Activated T-helper 17 cell treated with anti-CD3 and anti-CD28 coated beads, Interleukin-2, amount 50 U/mL, for 72 hours (primary cell): ENCODE data around the gene TSPO. TPM values are rescaled to one million over a fixed set of nuclear protein-coding genes. Genes with fewer than 3 reads are reported as not detected.
"Not testable (repeated sequence)": the region's sequence is repeated elsewhere in the genome, so short reads cannot be mapped to it uniquely, and the experiment has no call there.

ENCODE experiments used
- ATAC-seq: fragments of 150-1000 bp; cut with Tn5 transposase; replicated peaks from 2 replicates; pipeline ENCODE4 v1.10.0; 2021; ENCODE audit warnings: mild to moderate bottlenecking, moderate library complexity
- H3K27ac Mint-ChIP-seq: one replicate; pipeline ENCODE4 v1.8.0; 2022; ENCODE audit warnings: mixed read lengths
- H3K27me3 Mint-ChIP-seq: one replicate; pipeline ENCODE4 v1.8.0; 2022; ENCODE audit warnings: mixed read lengths
- H3K36me3 Mint-ChIP-seq: one replicate; pipeline ENCODE4 v1.8.0; 2022; ENCODE audit warnings: low read depth, mild to moderate bottlenecking, mixed read lengths
- H3K4me1 Mint-ChIP-seq: one replicate; pipeline ENCODE4 v1.8.0; 2022; ENCODE audit warnings: mixed read lengths
- H3K4me3 Mint-ChIP-seq: one replicate; pipeline ENCODE4 v1.8.0; 2022; ENCODE audit warnings: mild to moderate bottlenecking, mixed read lengths
- H3K9me3 Mint-ChIP-seq: one replicate; pipeline ENCODE4 v1.8.0; 2022; ENCODE audit warnings: mixed read lengths
- total RNA-seq, 2 donors: library from RNA; stranded (reverse); gene quantifications; one replicate each; pipeline ENCODE4 v1.2.3, GENCODE V29; 2022

The TSPO gene
- 100 to 1,000 TPM; 127 to 199 TPM for total RNA-seq

GRCh38 chr22:43151251-43152002 lies at the start of gene TSPO:
TSS of gene TSPO (plus strand) at chr22:43151559. CDS start at chr22:43159239, 7,680 bp downstream.
- peak; percentile 80 for ATAC-seq
- no peaks in the 10 kb centered on the region for H3K36me3 Mint-ChIP-seq
- peak within 1 kb of the TSS; percentile 97 for H3K4me3 Mint-ChIP-seq
- peak within 1 kb of the TSS; percentile 97 for H3K27ac Mint-ChIP-seq
- peaks cover 10% of the 10 kb centered on the region for H3K4me1 Mint-ChIP-seq
- H3K9me3 Mint-ChIP-seq, result no peaks in the 10 kb centered on the region
- H3K27me3 Mint-ChIP-seq, result no peaks in the 10 kb centered on the region

- not testable (repeated sequence) for H3K9me3 Mint-ChIP-seq, H3K36me3 Mint-ChIP-seq
- peak overlapping the region; percentile 46 for H3K27ac Mint-ChIP-seq
Observed at GRCh38 chr22:43104056-43104625, 47.2 kb upstream of the TSPO start.

GRCh38 chr22:43104950-43105349 lies 46.4 kb upstream of the TSPO start:
- H3K4me3 Mint-ChIP-seq, H3K27ac Mint-ChIP-seq, H3K9me3 Mint-ChIP-seq, H3K36me3 Mint-ChIP-seq, H3K27me3 Mint-ChIP-seq, ATAC-seq: not testable (repeated sequence)
- peaks cover 10% of the 10 kb centered on the region for H3K4me1 Mint-ChIP-seq

More at GRCh38 chr22:43104056-43104625, 47.2 kb upstream of the TSPO start:
- H3K27me3 Mint-ChIP-seq, result not testable (repeated sequence)
- Mint-ChIP-seq H3K4me3 (peak overlapping the region; percentile 53), H3K4me1 (peaks cover 10% of the 10 kb centered on the region)
- ATAC-seq, result peak; percentile 89

GRCh38 chr22:43106302-43106701 lies 45.1 kb upstream of the TSPO start:
- no peak overlapping the region for H3K4me3 Mint-ChIP-seq
- no peak for ATAC-seq
- H3K9me3 Mint-ChIP-seq, result no peaks in the 10 kb centered on the region
- H3K4me1 Mint-ChIP-seq, result peaks cover 7% of the 10 kb centered on the region
- H3K27me3 Mint-ChIP-seq, result no peaks in the 10 kb centered on the region
- H3K36me3 Mint-ChIP-seq, result no peaks in the 10 kb centered on the region
- no peak overlapping the region for H3K27ac Mint-ChIP-seq

- H3K4me3 Mint-ChIP-seq, result peak overlapping the region; percentile 15
- no peaks in the 10 kb centered on the region for H3K9me3 Mint-ChIP-seq
- H3K27ac Mint-ChIP-seq, result no peak overlapping the region
- no peaks in the 10 kb centered on the region for H3K36me3 Mint-ChIP-seq
- no peaks in the 10 kb centered on the region for H3K4me1 Mint-ChIP-seq
- ATAC-seq, result no peak
- no peaks in the 10 kb centered on the region for H3K27me3 Mint-ChIP-seq
Observed at GRCh38 chr22:43109511-43109910, 41.8 kb upstream of the TSPO start.

- Mint-ChIP-seq H3K36me3 (no peaks in the 10 kb centered on the region), H3K27me3 (no peaks in the 10 kb centered on the region), H3K27ac (no peak overlapping the region), H3K4me3 (peak overlapping the region; percentile 68), H3K4me1 (no peaks in the 10 kb centered on the region), H3K9me3 (no peaks in the 10 kb centered on the region)
- ATAC-seq, result no peak
Observed at GRCh38 chr22:43109921-43110443, 41.4 kb upstream of the TSPO start.

- Mint-ChIP-seq H3K36me3 (no peaks in the 10 kb centered on the region), H3K9me3 (no peaks in the 10 kb centered on the region), H3K27ac (no peak within 1 kb of the TSS), H3K4me3 (peak within 1 kb of the TSS; percentile 68), H3K27me3 (no peaks in the 10 kb centered on the region), H3K4me1 (no peaks in the 10 kb centered on the region)
- peak; percentile 72 for ATAC-seq
Observed at GRCh38 chr22:43110444-43110926, 40.9 kb upstream of the TSPO start, which contains the start of gene BIK. TSS of gene BIK (plus strand) at chr22:43110750. CDS start at chr22:43124023, 13,273 bp downstream.

GRCh38 chr22:43110927-43111623 lies 40.3 kb upstream of the TSPO start:
- Mint-ChIP-seq H3K27ac (no peak overlapping the region), H3K36me3 (no peaks in the 10 kb centered on the region), H3K4me1 (no peaks in the 10 kb centered on the region), H3K27me3 (no peaks in the 10 kb centered on the region), H3K9me3 (no peaks in the 10 kb centered on the region), H3K4me3 (peak overlapping the region; percentile 59)
- ATAC-seq, result peak; percentile 71

DNA sequence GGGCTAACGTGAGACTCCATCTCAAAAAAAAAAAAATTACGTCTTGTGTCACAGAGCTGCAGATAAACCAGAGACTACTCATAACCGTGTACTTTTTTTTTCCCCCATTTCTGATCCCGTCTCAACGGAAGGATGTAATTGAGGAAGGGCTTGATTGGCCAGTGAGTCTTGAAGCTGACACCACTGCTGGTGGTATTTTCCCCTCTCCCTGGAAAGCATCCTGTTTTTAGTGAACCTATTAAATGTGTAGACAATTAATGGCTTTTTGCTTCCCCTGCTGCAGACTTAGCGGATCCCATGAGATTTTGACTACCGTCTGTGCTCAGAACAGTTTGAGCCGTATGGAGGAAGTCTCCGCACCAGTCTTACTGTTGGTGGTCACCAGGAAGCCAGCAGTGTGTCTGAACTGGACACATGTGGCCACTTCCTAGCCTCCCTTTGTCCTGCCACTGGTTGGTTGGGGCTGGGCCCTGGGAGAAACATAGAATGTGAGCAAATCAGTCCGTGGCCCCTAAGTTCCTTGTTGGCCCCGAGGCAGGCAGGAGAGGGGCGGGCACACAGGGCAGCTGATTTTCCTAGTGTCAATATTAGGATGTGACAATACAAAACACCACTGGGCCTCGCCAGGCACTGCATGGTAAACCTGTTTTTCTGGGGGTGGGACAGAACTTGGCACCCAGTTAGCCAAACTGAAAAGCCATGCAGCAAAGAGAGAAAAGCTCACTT lies 37.7 kb upstream of the TSPO start:
- no peak for ATAC-seq
- no peak overlapping the region for H3K4me3 Mint-ChIP-seq
- no peak overlapping the region for H3K27ac Mint-ChIP-seq
- no peaks in the 10 kb centered on the region for H3K4me1 Mint-ChIP-seq
- no peaks in the 10 kb centered on the region for H3K27me3 Mint-ChIP-seq
- no peaks in the 10 kb centered on the region for H3K9me3 Mint-ChIP-seq
- no peaks in the 10 kb centered on the region for H3K36me3 Mint-ChIP-seq

- no peaks in the 10 kb centered on the region for H3K27me3 Mint-ChIP-seq
- no peak overlapping the region for H3K27ac Mint-ChIP-seq
- no peaks in the 10 kb centered on the region for H3K4me1 Mint-ChIP-seq
- no peaks in the 10 kb centered on the region for H3K36me3 Mint-ChIP-seq
- no peak for ATAC-seq
- H3K4me3 Mint-ChIP-seq, result no peak overlapping the region
- H3K9me3 Mint-ChIP-seq, result no peaks in the 10 kb centered on the region
Observed at GRCh38 chr22:43114958-43115357, 36.4 kb upstream of the TSPO start.

GRCh38 chr22:43116932-43117331 lies 34.4 kb upstream of the TSPO start:
- no peak overlapping the region for H3K27ac Mint-ChIP-seq
- ATAC-seq, result no peak
- H3K4me3 Mint-ChIP-seq, result no peak overlapping the region
- no peaks in the 10 kb centered on the region for H3K27me3 Mint-ChIP-seq
- H3K9me3 Mint-ChIP-seq, result no peaks in the 10 kb centered on the region
- no peaks in the 10 kb centered on the region for H3K4me1 Mint-ChIP-seq
- H3K36me3 Mint-ChIP-seq, result no peaks in the 10 kb centered on the region

GRCh38 chr22:43118024-43118849 lies 33.1 kb upstream of the TSPO start:
- Mint-ChIP-seq H3K9me3 (no peaks in the 10 kb centered on the region), H3K36me3 (no peaks in the 10 kb centered on the region), H3K4me3 (no peak overlapping the region), H3K27ac (no peak overlapping the region), H3K27me3 (no peaks in the 10 kb centered on the region), H3K4me1 (peaks cover 5% of the 10 kb centered on the region)
- no peak for ATAC-seq

DNA sequence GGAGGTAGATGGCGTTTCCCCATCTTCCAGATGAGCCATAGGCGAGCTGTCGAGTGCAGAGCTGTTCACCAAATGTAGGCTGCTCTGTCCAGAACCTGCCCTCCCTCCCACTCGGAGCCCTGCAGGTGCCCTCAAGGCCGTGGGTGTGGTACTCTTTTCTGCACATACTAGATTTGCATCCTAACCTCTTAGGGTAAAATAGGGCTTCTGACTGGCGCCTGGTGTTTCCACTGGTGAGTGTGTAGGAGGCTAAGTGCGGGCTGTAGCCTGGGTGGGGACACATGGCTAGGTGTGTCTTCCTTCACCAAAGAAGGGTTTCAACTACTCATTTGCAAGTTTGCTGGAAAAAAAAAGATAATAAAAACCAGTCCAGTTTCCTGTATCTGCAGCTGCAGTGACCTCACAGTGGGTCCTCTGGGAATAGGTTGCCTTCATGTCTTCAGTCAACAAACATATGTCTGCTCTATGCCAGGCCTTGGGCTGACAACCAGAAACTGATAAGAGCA lies 32.4 kb upstream of the TSPO start:
- Mint-ChIP-seq H3K36me3 (no peaks in the 10 kb centered on the region), H3K4me1 (peaks cover 5% of the 10 kb centered on the region), H3K9me3 (no peaks in the 10 kb centered on the region), H3K4me3 (no peak overlapping the region), H3K27me3 (no peaks in the 10 kb centered on the region), H3K27ac (peak overlapping the region; percentile 46)
- ATAC-seq, result peak; percentile 42
